PC-3 (cell line): ENCODE data around the gene GALNS. TPM values are rescaled to one million over a fixed set of nuclear protein-coding genes. Genes with fewer than 3 reads are reported as not detected.

Source experiments
- ATAC-seq: fragments of 200-7000 bp; cut with Tn5 transposase; 2 replicates; pipeline ENCODE4 v1.9.1; 2020; ENCODE audit warnings: mild to moderate bottlenecking, moderate library complexity
- BruUV-seq: library from RNA; stranded (reverse); fragments of 400-500 nt; replicated peaks from 2 replicates; lab custom pipeline; 2021; lab: Mats Ljungman, UMichigan
- CTCF ChIA-PET: fragments of 300-600 bp; sonication (Branson Sonifier 250); formaldehyde crosslinking; loops from one replicate; lab custom pipeline; 2022; ENCODE audit warnings: antibody characterized with exemption; lab: Charles Lee
- POLR2A ChIA-PET: fragments of 300-600 bp; sonication (Branson Sonifier 250); formaldehyde crosslinking; loops from one replicate; lab custom pipeline; 2022; ENCODE audit warnings: antibody characterized with exemption; ENCODE audit not compliant: unreplicated experiment; lab: Charles Lee
- DNase-seq: peaks from one replicate; pipeline ENCODE4 v3.0.0-alpha.2; 2015
- H2AFZ ChIP-seq: fragments of 300-600 bp; sonication (generic); 2 replicates; pipeline ENCODE4 v1.6.0; 2016; ENCODE audit warnings: antibody characterized with exemption, low read length
- H3F3A ChIP-seq: fragments of 300-600 bp; sonication (generic); one replicate; pipeline ENCODE4 v1.6.0; 2017; ENCODE audit warnings: antibody characterized with exemption, low read length, control low read depth, mild to moderate bottlenecking; ENCODE audit not compliant: unreplicated experiment
- H3K27ac ChIP-seq: fragments of 300-600 bp; sonication (generic); 2 replicates; pipeline ENCODE4 v1.5.1; 2016; ENCODE audit warnings: mild to moderate bottlenecking, low read length
- H3K27me3 ChIP-seq: fragments of 300-600 bp; sonication (generic); 2 replicates; pipeline ENCODE4 v1.6.1; 2016; ENCODE audit warnings: low read length, mixed read lengths
- H3K36me3 ChIP-seq: fragments of 300-600 bp; sonication (generic); 2 replicates; pipeline ENCODE4 v1.6.1; 2016; ENCODE audit warnings: low read depth, mixed run types, low read length, mixed read lengths
- H3K4me1 ChIP-seq: fragments of 300-600 bp; sonication (generic); 2 replicates; pipeline ENCODE4 v1.5.1; 2016; ENCODE audit warnings: low read length; ENCODE audit not compliant: insufficient read depth
- H3K4me2 ChIP-seq: fragments of 300-600 bp; sonication (generic); 2 replicates; pipeline ENCODE4 v1.6.0; 2016; ENCODE audit warnings: low read length
- H3K4me3 ChIP-seq: fragments of 300-600 bp; sonication (generic); 2 replicates; pipeline ENCODE4 v1.5.1; 2016; ENCODE audit warnings: mild to moderate bottlenecking, low read length, mixed read lengths
- H3K79me2 ChIP-seq: fragments of 300-600 bp; sonication (generic); 2 replicates; pipeline ENCODE4 v1.6.1; 2017; ENCODE audit warnings: low read length, mixed read lengths
- H3K9ac ChIP-seq: fragments of 300-600 bp; sonication (generic); 2 replicates; pipeline ENCODE4 v1.6.0; 2016; ENCODE audit warnings: mild to moderate bottlenecking, low read length
- H3K9me2 ChIP-seq: fragments of 300-600 bp; sonication (generic); replicated peaks from 2 replicates; pipeline ENCODE4 v1.6.1; 2016; ENCODE audit warnings: mixed run types, low read length, mixed read lengths
- H3K9me3 ChIP-seq: fragments of 300-600 bp; sonication (generic); 2 replicates; pipeline ENCODE4 v1.6.1; 2016; ENCODE audit warnings: low read length, mixed read lengths
- H4K20me1 ChIP-seq: fragments of 300-600 bp; sonication (generic); 2 replicates; pipeline ENCODE4 v1.6.1; 2016; ENCODE audit warnings: low read length, mixed read lengths
- CTCF ChIP-seq: fragments of 300-600 bp; sonication (generic); conservative IDR thresholded peaks from 2 replicates; pipeline ENCODE4 v1.5.1; 2017; ENCODE audit warnings: antibody characterized with exemption, low read depth, mild to moderate bottlenecking, low read length
- EZH2 ChIP-seq: fragments of 300-600 bp; sonication (generic); IDR thresholded peaks from one replicate; pipeline ENCODE4 v1.6.1; 2017; ENCODE audit warnings: antibody characterized with exemption, mild to moderate bottlenecking, low read length; ENCODE audit not compliant: unreplicated experiment
- EZH2phosphoT487 ChIP-seq: fragments of 300-600 bp; sonication (generic); IDR thresholded peaks from 2 replicates; pipeline ENCODE4 v1.6.1; 2018; ENCODE audit warnings: mild to moderate bottlenecking, antibody characterized with exemption, low read length, borderline replicate concordance
- intact Hi-C: fragments of 100-400 bp; cut with micrococcal nuclease; formaldehyde crosslinking; loops from 2 replicates; pipeline ENCODE4 v1.9.0; 2023
- total RNA-seq: library from RNA; depleted of rRNA; stranded (reverse); fragments of >200 nt; gene quantifications from 2 replicates; pipeline ENCODE4 v1.2.3, GENCODE V29; 2014

The GALNS gene
- total RNA-seq, 1 experiment from 2014 or later: 18.3 TPM

GRCh38 chr16:88804552-88805339 is 52.0 kb downstream of the GALNS start:
- ChIA-PET POLR2A (no interaction called here), CTCF (no interaction called here)
- H3K9me3 ChIP-seq: no peaks in the 10 kb centered on the region
- H3K27ac ChIP-seq: peak overlapping the region; percentile 20; the same call in 1 of the 2 replicates
- no peaks in the 10 kb centered on the region for H3F3A ChIP-seq
- no peak overlapping the region for H2AFZ ChIP-seq
- H3K9ac ChIP-seq: peak overlapping the region; percentile 90
- H3K4me3 ChIP-seq: peak overlapping the region; percentile 82
- BruUV-seq: no TSS peak
- H3K4me1 ChIP-seq: peaks cover 7% of the 10 kb centered on the region; the same call in 1 of the 2 replicates
- H3K36me3 ChIP-seq: peaks cover 12% of the 10 kb centered on the region; the same call in 1 of the 2 replicates
- peak; percentile 55 for ATAC-seq
- H3K27me3 ChIP-seq: no peaks in the 10 kb centered on the region
- H3K79me2 ChIP-seq: peaks cover 32% of the 10 kb centered on the region
- peaks cover 8% of the 10 kb centered on the region; the same call in 1 of the 2 replicates for H4K20me1 ChIP-seq
- TF ChIP-seq EZH2: no peak
- no peak for TF ChIP-seq CTCF
- TF ChIP-seq EZH2phosphoT487: no peak
- intact Hi-C loops: no loop called here
- peak overlapping the region; percentile 95 for H3K4me2 ChIP-seq
- DNase-seq: peak; percentile 39
- H3K9me2 ChIP-seq: no peaks in the 10 kb centered on the region

- CTCF ChIA-PET: no interaction called here
- Histone ChIP-seq H3F3A (no peaks in the 10 kb centered on the region), H4K20me1 (peaks cover 8% of the 10 kb centered on the region; the same call in 1 of the 2 replicates), H3K27ac (peak overlapping the region; percentile 20; the same call in 1 of the 2 replicates), H3K4me2 (peak overlapping the region; percentile 95), H3K79me2 (peaks cover 28% of the 10 kb centered on the region), H3K27me3 (no peaks in the 10 kb centered on the region), H3K9me2 (no peaks in the 10 kb centered on the region), H3K9me3 (no peaks in the 10 kb centered on the region), H3K36me3 (peaks cover 12% of the 10 kb centered on the region; the same call in 1 of the 2 replicates), H3K4me3 (peak overlapping the region; percentile 82), H3K9ac (peak overlapping the region; percentile 90), H2AFZ (no peak overlapping the region), H3K4me1 (peaks cover 7% of the 10 kb centered on the region; the same call in 1 of the 2 replicates)
- BruUV-seq: no TSS peak
- intact Hi-C loops: no loop called here
- DNase-seq (no peak), ATAC-seq (no peak)
- POLR2A ChIA-PET: no interaction called here
- TF ChIP-seq EZH2: no peak
- no peak for TF ChIP-seq CTCF
- TF ChIP-seq EZH2phosphoT487: no peak
These were observed 52.6 kb downstream of the GALNS start for GRCh38 chr16:88804173-88804551.
